ENCODE results near the gene CHAF1A. TPM values are rescaled to one million over a fixed set of nuclear protein-coding genes. Genes with fewer than 3 reads are reported as not detected.
A peak's percentile ranks its signal among the peaks of the same experiment; 100 is the strongest.

The CHAF1A gene
- total and polyA plus RNA-seq, 12 donors = 3.4 to 14.6 (median 8.4) TPM

DNA sequence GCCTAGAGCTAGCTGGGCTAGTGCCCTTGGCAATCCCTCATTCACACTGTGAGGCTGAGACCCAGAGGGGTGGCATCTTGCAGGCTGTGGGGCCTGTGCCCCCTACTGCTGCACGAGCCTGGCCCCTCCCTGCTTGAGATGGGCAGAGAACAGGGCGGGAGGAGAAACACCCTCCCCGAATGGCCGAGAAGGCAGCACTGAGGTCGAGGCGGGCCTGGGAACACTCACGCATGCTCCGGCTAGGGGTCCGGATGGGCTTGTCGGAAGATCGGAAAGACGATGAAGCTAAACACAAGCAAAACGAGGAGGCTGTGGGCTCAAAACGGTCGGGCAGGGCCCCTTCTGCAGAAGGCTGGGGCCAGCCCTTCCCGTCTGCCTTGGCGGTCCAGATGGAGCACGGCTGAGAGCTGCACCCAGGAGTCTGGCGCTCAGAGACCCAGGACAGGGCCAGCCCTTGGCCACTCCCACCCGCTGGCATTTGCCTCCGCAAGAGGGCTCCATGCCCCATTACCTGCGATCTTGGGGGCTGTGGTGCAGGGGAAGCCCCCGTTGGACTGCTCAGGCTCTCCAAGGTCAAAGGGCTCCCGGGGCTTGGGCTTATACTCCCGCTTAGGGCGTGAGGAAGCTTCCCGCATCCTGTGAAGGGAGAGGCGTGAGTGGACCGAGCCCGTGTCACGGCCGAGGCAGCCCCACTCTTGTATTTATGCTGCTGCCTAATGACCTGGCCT lies 40.2 kb upstream of the CHAF1A start:
- 87 to 92% (median 88%) methylated on average over 18 to 32 of the region's 32 CpGs for WGBS, 4 donors
- peak in 3 of 7 donors; percentile 20 to 36 (median 31) for DNase-seq
- H3K4me1 ChIP-seq (replicated peaks in 1 of 2) = peaks cover 13 to 18% of the 10 kb centered on the region in 2 donors
- intact Hi-C loops (cut with DNase I) = loop anchor here in 1 of 2 donors (5.0 kb wide), 1 partner anchor 35 kb away; no protein-coding TSS in a partner anchor
- no peak overlapping the region for H3K4me3 ChIP-seq
- TF ChIP-seq CTCF (IDR thresholded peaks at IDR 0.05) = no peak
- no peak for TF ChIP-seq POLR2A (IDR thresholded peaks at IDR 0.05)
- H3K36me3 ChIP-seq (replicated peaks in 1 of 2) = peaks cover 0 to 86% of the 10 kb centered on the region in 2 donors
- no peaks in the 10 kb centered on the region for H3K9me3 ChIP-seq (replicated peaks in 1 of 3)
- no peaks in the 10 kb centered on the region for H3K27me3 ChIP-seq
- peak overlapping the region in 2 of 5 donors; percentile 75 to 83 for H3K27ac ChIP-seq

- peaks cover 0 to 87% of the 10 kb centered on the region in 2 donors for H3K36me3 ChIP-seq (replicated peaks in 1 of 2)
- H3K4me3 ChIP-seq = no peak overlapping the region
- peak in 3 of 7 donors; percentile 16 to 43 (median 33) for DNase-seq
- H3K4me1 ChIP-seq (replicated peaks in 1 of 2) = peaks cover 16 to 22% of the 10 kb centered on the region in 2 donors
- peak in 2 of 6 experiments; percentile 9 to 20 for TF ChIP-seq CTCF (IDR thresholded peaks at IDR 0.05)
- no peak for TF ChIP-seq POLR2A (IDR thresholded peaks at IDR 0.05)
- no peaks in the 10 kb centered on the region for H3K9me3 ChIP-seq (replicated peaks in 1 of 3)
- intact Hi-C loops (cut with DNase I) = loop anchor here in 1 of 2 donors (5.0 kb wide), 1 partner anchor 34 kb away; no protein-coding TSS in a partner anchor
- H3K27ac ChIP-seq = peak overlapping the region in 2 of 5 donors; percentile 45 to 47
- H3K27me3 ChIP-seq = no peaks in the 10 kb centered on the region
- WGBS, 4 donors = 62 to 76% (median 69%) methylated on average over 5 to 22 of the region's 22 CpGs
These were observed 39.5 kb upstream of the CHAF1A start for GRCh38 chr19:4362831-4363545.

- intact Hi-C loops (cut with DNase I) = loop anchor here in 1 of 2 donors (5.0 kb wide), 1 partner anchor 34 kb away; no protein-coding TSS in a partner anchor
These were observed 38.7 kb upstream of the CHAF1A start for GRCh38 chr19:4363571-4364304.

More at GRCh38 chr19:4363571-4364304, 38.7 kb upstream of the CHAF1A start:
- WGBS, 4 donors = 87 to 100% (median 90%) methylated on average over 8 to 26 of the region's 26 CpGs
- TF ChIP-seq CTCF (IDR thresholded peaks at IDR 0.05) = no peak
- TF ChIP-seq POLR2A (IDR thresholded peaks at IDR 0.05) = no peak
- H3K27ac ChIP-seq = peak overlapping the region in 2 of 5 donors; percentile 39 to 47
- H3K36me3 ChIP-seq (replicated peaks in 1 of 2) = peaks cover 0 to 83% of the 10 kb centered on the region in 2 donors
- DNase-seq = peak in 3 of 7 donors; percentile 13 to 34 (median 24)
- peaks cover 23 to 30% of the 10 kb centered on the region in 2 donors for H3K4me1 ChIP-seq (replicated peaks in 1 of 2)
- no peak overlapping the region for H3K4me3 ChIP-seq
- H3K27me3 ChIP-seq = no peaks in the 10 kb centered on the region
- no peaks in the 10 kb centered on the region for H3K9me3 ChIP-seq (replicated peaks in 1 of 3)
